HTERT RPE-1 (cell line): ENCODE measurements around the gene TIGD3.
"Not testable (repeated sequence)": the region's sequence is repeated elsewhere in the genome, so short reads cannot be mapped to it uniquely, and the experiment has no call there.

Experiments
- in situ Hi-C: fragments of 300-500 bp; cut with MboI; formaldehyde crosslinking; loops from 4 replicates; pipeline ENCODE4 v1.14.3; 2020; ENCODE audit warnings: low sequenced_read_pairs

Gene TIGD3

DNA sequence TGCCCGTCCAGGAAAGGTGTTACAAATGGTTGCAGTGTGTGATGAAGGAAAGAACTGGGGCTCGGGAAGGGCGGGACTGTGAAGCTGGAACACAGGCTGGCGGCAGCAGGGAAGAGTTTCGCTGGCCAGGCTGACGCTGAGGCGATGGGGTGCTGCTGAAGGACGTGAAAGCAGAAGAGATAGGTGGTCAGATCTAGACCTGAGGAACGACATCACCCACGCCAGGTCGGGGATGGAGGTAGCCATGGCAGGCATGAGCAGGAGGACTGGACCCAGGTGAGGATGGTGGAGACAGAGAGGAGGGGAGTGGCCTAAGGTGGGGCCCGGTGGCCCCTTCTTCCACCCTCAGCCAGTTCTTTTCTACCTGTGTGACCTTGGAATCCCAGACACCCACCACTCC, 30.7 kb upstream of the TIGD3 start:
- in situ Hi-C loops, result no loop called here

DNA sequence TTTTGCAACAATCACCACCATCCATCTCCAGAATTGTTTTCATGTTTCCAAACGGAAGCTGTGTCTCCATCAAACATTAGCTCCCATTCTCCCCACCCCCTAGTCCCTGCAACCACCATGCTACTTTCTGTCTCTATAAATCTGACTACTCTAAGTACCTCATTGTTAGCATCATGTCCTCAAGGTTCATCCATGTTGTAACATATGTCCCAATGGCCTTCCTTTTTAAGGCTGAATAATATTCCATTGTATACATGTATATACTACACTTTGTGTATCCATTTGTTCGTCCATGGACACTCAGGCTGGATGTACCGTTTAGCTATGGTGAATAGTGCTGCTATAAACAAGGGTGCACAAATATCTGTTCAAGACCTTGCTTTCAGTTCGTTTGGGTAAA, 29.1 kb upstream of the TIGD3 start:
- in situ Hi-C loops, result no loop called here

DNA sequence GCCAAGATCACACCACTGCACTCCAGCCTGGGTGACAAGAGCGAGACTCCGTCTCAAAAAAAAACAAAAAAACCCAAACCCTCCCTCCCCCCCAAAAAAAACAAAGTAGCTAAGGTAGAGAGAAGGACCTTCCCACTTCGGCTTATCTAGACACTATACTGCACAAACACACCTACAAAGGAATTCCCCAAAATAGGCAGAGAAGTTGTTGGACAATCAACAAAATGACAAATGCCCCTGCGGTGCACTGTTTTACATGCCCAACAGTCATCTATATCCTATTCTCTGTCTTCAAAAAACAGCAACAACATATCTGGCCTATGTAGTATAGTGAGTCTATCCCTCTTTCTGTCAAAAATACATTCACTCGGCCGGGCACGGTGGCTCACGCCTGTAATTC, 27.5 kb upstream of the TIGD3 start:
- in situ Hi-C loops, result no loop called here

DNA sequence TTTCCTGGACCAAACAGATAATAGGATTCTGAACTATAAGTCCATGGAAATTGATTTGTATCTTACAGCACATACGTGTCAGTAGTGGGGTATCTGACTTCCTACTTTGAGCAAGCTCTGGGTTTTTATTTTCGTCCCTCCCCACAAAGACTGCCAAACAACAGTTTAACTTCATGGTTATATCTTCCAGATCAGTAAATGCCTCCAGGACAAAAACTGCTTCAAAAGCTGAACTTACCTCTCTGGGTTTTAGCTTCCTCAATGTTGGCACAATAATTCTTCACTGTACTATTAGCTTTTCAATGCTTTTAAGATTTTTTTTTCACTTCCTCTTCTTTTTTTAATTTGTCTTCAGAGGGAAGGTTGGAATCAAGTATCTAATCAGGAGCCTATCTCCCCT, 25.1 kb upstream of the TIGD3 start:
- in situ Hi-C loops, result no loop called here

DNA sequence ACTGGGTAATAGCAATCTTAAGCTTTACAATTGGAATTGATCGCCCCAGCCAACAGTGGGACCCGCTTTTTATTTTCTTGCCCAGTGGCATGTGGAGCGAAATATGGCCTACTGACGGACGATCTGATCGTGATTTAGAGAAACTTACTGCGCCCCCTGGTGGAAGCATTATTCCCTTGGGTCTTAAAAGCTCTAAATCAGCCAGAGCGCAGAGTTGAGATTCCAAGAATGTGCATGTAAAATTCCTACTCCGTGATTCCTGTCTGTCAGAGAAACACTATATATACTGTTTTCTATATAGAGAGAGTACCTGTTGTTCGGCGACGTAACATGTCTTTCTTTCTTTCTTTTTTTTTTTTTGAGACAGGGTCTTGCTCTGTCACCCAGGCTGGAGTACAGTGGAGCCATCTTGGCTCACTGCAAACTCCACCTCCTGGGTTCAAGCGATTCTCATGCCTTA, 24.6 kb upstream of the TIGD3 start:
- in situ Hi-C loops, result no loop called here

DNA sequence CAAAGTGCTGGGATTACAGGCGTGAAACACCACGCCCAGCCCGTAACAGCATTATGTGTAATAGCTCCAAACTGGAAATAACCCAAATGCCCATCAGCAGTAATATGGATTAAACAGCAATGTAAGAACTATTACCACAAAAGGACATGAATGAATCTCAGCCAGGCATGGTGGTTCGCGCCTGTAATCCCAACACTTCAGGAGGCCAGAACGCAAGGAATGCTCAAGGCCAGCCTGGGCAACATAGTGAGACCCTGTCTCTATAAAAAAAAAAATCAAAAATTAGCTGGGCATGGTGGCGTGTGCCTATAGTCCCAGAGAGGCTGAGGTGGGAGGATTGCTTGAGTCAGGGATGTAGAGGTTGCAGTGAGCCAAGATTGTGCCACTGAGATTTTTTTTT, 24.0 kb upstream of the TIGD3 start:
- in situ Hi-C loops, result no loop called here

DNA sequence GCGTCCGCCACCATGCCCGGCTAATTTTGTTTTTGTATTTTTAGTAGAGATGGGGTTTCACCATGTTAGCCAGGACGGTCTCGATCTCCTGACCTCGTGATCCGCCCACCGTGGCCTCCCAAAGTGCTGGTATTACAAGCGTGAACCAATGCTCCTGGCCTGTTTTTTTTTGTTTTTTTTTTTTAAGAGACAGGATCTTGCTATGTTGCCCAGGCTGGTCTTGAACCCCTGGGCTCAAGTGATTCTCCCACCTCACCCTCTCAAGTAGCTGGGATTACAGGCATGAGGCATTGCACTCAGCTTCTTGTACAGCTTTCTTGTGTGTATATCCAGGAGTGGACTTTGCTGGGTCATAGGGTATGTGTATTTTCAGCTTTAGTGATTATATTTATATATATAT, 22.0 kb upstream of the TIGD3 start:
- in situ Hi-C loops, result not testable (repeated sequence)

DNA sequence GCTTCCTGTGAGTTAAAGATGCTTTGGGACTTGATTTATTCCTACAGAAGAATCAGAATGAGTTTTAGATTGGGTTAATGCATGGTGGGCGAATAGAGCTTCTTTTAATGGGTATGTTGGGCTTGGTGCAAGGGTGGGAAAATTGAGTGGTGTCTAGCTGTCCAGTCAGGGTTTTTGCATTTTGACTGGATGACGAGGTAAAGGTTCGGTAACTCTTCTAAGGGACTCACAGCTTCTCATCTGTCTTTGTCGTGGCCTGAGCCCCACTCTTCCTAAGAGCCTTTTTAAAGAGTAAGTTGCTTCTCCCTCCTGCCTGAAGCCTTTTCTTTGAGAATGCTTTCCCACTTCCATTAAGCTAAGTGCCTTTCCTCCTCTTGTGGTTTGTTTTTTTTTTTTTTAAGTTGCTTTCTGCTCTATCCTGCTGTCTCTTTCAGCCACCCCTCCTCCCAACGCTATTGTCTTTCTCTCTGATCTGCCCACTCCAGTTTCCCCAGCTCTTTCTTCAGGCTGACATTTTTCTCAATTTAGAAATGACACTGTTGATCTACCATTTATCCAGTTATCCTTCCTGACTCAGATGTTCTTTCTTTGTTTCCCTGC, 19.8 kb upstream of the TIGD3 start:
- in situ Hi-C loops, result no loop called here

DNA sequence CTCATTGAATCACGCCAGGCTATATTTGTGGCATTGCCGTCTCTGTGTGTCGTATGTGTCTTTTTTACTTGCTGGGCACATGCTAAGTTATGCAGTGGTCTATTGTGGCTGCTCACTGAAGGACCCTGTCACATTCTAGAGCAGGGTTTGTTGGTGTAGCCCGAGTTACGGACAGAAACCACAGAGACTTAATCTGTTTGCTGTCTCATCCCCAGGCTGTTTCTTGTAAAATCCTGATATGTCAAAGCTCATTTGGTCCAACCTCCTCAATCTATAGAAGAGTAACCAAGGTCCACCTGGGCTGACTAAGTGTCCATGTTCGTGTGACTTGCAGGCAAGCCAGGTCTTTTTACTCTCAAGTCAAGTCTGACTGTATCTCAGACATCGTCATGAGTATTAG, 15.9 kb upstream of the TIGD3 start:
- in situ Hi-C loops, result no loop called here

DNA sequence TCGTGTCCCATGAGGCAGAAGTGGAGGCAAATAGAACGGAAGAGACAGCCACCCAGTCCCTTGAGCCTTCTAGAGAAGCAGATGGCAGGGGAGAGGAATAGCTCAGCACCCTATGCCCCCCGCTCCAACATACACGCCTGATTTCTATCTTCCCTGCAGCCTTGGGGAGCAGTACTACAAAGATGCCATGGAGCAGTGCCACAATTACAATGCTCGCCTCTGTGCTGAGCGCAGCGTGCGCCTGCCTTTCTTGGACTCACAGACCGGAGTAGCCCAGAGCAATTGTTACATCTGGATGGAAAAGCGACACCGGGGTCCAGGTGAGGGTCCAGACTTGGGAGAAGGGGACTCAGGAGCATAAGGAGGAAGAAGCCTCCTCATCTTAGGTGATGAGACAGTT, 14.3 kb upstream of the TIGD3 start:
- in situ Hi-C loops, result no loop called here

DNA sequence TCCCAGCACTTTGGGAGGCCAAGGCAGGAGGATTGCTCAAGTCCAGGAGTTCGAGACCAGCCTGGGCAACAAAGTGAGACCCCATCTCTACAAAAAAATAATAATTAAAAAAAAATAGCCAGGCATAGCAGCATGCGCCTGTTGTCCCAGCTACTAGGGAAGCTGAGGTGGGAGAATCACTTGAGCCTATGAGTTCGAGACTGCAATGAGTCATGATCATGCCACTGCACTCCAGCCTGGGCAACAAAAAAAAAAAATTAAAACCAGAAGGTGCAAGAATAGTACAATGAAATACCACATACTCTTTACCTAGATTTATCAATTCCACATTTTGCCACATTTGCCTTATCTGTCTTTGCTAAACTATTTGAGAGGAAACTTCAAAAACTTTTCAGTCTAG, 12.7 kb upstream of the TIGD3 start:
- in situ Hi-C loops, result no loop called here

DNA sequence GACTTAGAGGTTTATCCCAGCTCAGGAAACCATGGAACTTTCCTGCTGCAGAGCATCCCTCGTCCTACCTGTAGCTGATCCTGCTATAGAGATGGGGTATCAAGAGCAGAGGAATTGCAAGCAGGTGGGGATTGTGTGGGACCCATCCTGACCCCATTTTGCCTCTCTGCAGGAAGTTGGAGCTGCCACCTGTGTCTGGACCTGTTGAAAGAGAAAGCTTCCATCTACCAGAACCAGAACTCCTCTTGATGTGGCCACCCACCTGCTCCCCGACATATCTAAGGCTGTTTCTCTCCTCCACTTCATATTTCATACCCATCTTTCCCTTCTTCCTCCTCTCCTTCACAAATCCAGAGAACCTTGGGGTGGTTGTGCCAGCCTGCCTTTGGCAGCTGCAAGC, 3.0 kb upstream of the TIGD3 start:
- in situ Hi-C loops, result no loop called here

DNA sequence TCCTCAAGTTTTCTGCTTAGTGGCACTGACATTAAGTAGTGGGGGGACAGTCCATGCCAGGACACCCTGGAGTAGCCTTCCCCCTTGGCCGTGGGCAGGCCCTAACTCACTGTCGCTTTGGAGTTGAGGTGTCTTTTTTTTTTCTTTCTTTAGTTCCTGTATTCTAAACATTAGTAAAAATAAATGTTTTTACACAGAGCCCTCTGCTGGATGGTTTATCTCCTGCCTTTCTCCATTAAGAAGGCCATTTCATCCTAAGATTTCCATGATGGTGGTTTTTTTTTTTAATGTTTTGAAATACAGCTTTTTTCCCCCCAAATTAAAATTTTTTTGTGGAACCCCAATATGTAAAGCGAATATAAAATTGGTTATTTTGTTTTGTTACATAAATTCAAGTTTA, 1.8 kb upstream of the TIGD3 start:
- in situ Hi-C loops, result no loop called here

DNA sequence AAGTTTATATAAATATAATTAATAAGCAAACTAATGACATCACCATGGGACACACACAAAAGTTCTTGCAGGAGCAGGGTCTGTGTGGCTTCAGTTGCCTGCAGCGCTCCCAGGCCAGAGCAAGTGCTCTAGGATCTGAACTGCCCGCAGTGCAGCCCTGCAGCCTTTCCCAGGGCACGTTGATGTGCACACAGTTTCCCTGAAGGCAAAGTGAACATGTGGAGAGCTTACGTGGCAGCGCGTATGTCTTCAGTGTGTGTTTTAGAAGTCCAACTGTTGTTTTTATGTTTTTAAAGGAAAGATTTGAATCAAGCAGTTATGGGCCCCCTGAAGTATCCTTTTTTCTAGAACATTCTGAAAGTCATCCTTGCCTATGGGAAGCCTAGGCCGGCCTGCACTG, 1.2 kb upstream of the TIGD3 start:
- in situ Hi-C loops, result no loop called here

DNA sequence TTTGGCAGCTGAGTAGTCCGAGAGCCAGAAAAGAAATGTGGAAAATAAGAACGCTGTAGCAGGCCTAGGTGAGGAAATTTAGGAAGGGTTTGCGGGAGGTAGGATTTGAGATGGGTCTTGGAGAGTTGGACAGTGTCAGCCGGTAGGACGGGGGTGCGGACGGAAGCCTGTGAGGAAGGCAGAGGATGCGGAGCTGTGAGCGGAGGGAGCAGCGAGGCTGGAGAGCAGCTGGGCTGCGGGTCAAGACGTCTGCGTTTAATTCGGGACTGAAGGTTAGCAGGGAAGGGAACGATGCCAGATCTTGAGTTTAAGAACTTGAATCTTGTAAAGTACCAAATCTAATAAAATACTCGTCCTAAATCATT, 669 bp upstream of the TIGD3 start:
- in situ Hi-C loops, result no loop called here

DNA sequence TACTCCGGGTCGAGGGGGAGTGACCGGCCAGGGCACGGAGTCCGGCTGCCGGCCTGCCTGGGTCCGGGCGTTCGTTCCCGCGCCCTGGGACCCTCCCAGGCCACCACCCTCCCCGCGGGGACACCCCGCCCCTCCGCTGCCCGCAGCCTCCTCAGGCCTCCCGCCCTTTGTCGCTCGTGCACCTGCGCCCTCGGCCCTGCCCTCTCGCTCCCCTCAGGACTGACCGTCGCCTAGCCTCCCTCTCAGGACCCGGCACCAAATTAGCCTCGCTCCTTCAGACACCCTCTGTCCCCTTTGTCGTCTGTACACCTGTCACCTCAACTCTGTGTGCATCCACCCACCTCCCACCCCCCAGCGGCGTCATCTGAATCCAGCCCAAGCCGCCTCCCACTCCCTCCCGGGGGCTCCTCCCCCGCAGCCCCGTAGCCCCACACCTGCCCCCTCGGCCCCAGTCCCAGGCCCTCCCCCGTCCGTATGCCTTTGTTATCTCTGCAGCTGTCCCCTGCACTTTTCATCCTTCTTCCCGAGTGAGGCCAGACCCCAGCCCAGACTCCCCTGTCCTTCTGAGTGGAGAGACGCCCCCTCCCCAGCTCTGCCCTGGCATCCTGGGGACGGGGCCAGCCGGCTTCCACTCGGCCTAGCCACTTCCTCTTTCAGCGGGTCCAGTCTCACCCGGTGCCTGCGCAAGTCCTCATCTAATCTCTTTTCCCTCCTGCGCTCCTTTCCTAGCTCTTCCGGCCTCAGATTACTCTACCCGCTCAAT, 643 bp downstream of the TIGD3 start:
- in situ Hi-C loops, result no loop called here

DNA sequence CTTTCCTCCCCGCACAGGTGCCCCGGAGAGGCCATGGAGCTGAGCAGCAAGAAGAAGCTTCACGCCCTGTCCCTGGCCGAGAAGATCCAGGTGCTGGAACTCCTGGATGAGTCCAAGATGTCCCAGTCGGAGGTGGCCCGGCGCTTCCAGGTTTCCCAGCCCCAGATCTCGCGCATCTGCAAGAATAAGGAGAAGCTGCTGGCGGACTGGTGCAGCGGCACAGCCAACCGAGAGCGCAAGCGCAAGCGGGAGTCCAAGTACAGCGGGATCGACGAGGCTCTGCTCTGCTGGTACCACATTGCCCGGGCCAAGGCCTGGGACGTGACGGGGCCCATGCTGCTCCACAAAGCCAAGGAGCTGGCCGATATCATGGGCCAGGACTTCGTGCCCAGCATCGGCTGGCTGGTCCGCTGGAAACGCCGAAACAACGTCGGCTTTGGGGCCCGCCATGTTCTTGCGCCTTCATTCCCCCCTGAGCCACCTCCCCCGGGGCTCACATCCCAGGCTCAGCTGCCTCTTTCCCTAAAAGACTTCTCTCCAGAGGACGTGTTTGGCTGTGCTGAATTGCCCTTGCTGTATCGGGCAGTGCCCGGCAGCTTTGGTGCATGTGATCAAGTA, 1.3 kb downstream of the TIGD3 start:
- in situ Hi-C loops, result no loop called here

DNA sequence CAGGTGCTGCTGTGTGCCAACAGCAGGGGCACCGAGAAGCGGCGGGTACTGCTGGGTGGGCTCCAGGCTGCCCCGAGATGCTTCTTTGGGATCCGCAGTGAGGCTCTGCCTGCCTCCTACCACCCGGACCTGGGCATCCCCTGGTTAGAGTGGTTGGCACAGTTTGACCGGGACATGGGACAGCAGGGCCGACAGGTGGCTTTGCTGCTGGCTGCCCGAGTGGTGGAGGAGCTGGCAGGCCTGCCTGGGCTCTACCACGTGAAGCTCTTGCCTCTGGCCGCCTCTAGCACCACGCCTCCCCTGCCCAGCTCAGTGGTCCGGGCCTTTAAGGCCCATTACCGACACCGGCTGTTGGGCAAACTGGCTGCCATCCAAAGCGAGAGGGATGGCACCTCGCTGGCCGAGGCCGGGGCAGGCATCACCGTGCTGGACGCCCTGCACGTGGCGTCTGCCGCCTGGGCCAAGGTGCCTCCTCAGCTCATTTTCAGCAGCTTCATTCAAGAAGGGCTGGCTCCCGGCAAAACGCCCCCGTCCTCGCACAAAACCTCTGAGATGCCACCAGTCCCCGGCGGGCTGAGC, 1.9 kb downstream of the TIGD3 start:
- in situ Hi-C loops, result no loop called here

DNA sequence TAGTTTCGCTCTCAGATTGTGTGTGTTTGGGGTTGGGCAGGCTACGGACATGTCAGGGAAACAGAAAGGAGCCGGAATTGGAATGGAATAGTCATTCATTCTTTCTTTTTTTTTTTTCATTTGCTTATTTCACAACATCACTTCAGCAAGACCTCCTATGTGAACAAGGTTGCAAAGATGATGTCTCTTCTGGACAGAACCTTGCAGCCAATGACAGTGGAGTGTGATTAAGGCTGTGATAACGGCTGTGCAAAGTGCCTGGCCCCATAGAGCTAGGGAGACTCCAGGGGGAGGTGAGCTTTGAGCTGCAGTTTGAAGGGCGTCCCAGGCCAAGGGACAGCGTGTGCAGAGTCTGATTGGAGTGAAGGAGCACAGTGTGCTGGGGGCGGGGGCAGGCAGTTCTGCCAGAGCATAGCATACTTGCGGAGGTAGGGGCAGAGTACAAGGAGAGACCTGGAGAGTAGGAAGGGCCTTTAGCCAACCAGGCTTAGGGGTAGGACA, 3.4 kb downstream of the TIGD3 start:
- in situ Hi-C loops, result no loop called here

DNA sequence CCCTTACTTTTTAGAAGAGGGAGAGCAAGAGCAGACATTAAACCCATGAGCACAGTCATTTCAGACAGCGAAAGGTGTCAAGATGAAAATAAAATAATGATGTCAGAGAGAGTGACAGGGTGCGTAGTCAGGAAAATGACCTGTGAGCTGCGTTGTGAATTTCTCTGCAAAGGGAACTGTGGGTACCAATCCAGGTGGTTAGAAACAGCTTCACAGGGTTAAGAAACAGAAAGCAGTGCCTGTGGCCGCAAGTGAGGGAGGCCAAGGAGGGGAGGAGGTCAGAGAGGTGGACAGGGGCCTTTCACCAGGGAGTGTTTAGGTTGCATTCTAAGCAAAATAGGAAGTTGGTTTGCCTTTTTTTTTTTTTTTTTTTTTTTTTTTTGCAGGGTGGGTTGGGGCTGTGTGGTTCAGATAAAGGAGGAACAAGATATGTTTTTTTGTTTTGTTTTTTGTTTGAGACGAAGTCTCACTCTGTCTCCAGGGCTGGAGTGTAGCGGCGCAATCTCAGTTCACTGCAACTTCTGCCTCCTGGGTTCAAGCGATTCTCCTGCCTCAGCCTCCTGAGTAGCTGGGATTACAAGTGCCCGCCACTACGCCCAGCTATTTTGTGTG, 7.9 kb downstream of the TIGD3 start:
- in situ Hi-C loops, result no loop called here

DNA sequence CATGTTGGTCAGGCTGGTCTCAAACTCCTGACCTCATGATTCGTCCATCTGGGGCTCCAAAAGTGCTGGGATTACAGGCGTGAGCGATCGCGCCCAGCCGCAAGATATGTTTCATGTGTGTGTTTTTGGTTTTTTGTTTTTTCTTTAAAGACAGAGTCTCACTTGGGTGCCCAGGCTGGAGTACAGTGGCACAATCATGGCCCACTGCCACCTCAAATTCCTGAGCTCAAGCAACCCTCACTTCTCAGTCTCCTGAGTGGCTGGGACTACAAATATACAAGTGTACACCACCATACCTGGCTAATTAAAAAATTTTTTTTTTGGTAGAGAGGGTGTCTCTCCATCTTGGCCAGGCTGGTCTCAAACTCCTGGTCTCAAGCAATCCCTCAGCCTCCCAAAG, 8.4 kb downstream of the TIGD3 start:
- in situ Hi-C loops, result no loop called here

DNA sequence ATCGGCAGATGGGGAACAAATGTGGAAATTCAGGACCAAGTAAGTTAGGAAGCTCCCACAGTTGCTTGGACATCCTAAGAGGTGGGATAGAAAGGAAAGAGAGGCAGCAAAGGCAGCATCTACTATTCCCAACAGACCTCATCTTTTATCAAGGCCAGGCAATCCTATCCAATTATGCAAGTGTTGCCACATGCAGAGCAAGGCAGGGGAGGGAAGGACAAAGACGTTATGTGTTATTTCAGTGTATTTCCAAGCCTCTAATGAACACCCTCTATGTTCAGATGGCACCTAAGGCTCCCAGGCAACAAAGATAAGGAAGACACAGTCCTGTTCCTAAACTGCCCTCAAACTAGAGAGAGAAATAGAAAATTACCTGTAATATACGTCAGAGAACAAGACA, 9.2 kb downstream of the TIGD3 start:
- in situ Hi-C loops, result no loop called here
